Kidney tubule cell (primary cell): Measurements from ENCODE around the gene NOTCH1.
A peak's percentile ranks its signal among the peaks of the same experiment; 100 is the strongest.

Experiments used
- DNase-seq: peaks from one replicate; pipeline ENCODE4 v3.0.0-alpha.2; 2018; ENCODE audit warnings: low spot score

The NOTCH1 gene

GRCh38 chr9:136485049-136486045 lies 60.5 kb downstream of the NOTCH1 start:
- peak; percentile 79 for DNase-seq

- peak; percentile 65 for DNase-seq
These were observed 61.4 kb downstream of the NOTCH1 start for GRCh38 chr9:136484153-136485048.

- peak; percentile 93 for DNase-seq
These were observed 62.2 kb downstream of the NOTCH1 start for GRCh38 chr9:136483589-136484152.

- peak; percentile 96 for DNase-seq
These were observed 62.9 kb downstream of the NOTCH1 start, which contains the start of gene SEC16A for GRCh38 chr9:136482793-136483588. TSS of gene SEC16A (minus strand) at chr9:136483040. CDS start at chr9:136477615, 5,425 bp downstream.

- DNase-seq: peak; percentile 18
These were observed 63.6 kb downstream of the NOTCH1 start for GRCh38 chr9:136482046-136482792.

GRCh38 chr9:136481558-136481957 lies 64.3 kb downstream of the NOTCH1 start:
- DNase-seq: no peak

- DNase-seq: no peak
These were observed 69.3 kb downstream of the NOTCH1 start for GRCh38 chr9:136476369-136477150.

GRCh38 chr9:136474974-136475865 lies 70.6 kb downstream of the NOTCH1 start:
- DNase-seq: no peak

GRCh38 chr9:136474021-136474640 lies 71.7 kb downstream of the NOTCH1 start:
- DNase-seq: no peak

- no peak for DNase-seq
These were observed 72.5 kb downstream of the NOTCH1 start for GRCh38 chr9:136473354-136473721.

- DNase-seq: no peak
These were observed 73.1 kb downstream of the NOTCH1 start for GRCh38 chr9:136472640-136473353.

- DNase-seq: no peak
These were observed 73.9 kb downstream of the NOTCH1 start for GRCh38 chr9:136471802-136472487.

- DNase-seq: no peak
These were observed 74.9 kb downstream of the NOTCH1 start for GRCh38 chr9:136470792-136471469.

- no peak for DNase-seq
These were observed 75.5 kb downstream of the NOTCH1 start for GRCh38 chr9:136470356-136470755.

- DNase-seq: no peak
These were observed 78.1 kb downstream of the NOTCH1 start for GRCh38 chr9:136467766-136468165.

- DNase-seq: no peak
These were observed 79.7 kb downstream of the NOTCH1 start for GRCh38 chr9:136466155-136466541.
